ENCODE data around the gene CALCOCO1. TPM values are rescaled to one million over a fixed set of nuclear protein-coding genes. Genes with fewer than 3 reads are reported as not detected.

The CALCOCO1 gene
- polyA plus RNA-seq, 3 donors = 60.1 to 238 (median 69.6) TPM

DNA sequence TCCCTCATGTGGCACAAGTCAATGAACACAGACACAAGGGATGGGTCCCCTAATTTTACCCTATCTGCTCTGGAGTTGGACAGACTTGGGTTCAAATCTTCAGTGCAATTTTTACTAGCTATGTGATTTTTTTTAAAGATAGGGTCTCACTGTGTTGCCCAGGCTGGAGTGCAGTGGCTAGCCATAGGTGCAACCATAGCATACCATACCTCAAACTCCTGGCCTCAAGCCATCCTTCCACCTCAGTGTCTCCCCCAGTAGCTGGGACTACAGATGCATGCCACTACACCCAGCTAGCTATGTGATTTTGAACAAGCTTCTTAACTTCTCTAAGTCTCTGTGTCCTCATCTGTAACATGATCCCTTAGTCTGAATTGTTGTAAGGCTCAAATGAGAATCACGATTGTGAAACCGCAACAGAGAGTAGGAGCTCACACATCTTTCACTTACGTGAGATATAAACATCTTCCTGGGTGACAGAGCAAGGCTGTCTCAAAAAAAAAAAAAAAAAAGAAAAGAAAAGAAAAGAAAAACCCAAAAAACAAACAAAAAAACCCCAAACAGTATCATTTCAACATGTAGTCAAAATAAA, 4.7 kb downstream of the CALCOCO1 start:
- DNase-seq = no peak
- Mint-ChIP-seq H3K4me3 (no peak overlapping the region), H3K36me3 (peaks cover 66 to 75% of the 10 kb centered on the region in 2 donors), H3K27me3 (ENCODE audit: low read depth in 3 of 3) (peaks cover 0 to 6% (median 0%) of the 10 kb centered on the region in 3 donors), H3K27ac (no peak overlapping the region), H3K4me1 (peaks cover 13% of the 10 kb centered on the region), H3K9me3 (no peaks in the 10 kb centered on the region)
- H3K4me3 ChIP-seq (replicated peaks in 1 of 3; ENCODE audit: low read depth in 2 of 3, low read length in 3 of 3) = no peak overlapping the region
- H2AFZ ChIP-seq (ENCODE audit: insufficient read depth, low read depth, low read length, poor library complexity, severe bottlenecking) = no peak overlapping the region
- H4K20me1 ChIP-seq (ENCODE audit: insufficient read depth, low read length) = peaks cover 17% of the 10 kb centered on the region
- no peak overlapping the region for H3K27ac ChIP-seq (ENCODE audit: low read depth in 1 of 2, low read length in 2 of 2)
- no peak overlapping the region for H3K4me2 ChIP-seq (replicated peaks; ENCODE audit: extremely low read depth, low read length, poor library complexity, severe bottlenecking)
- intact Hi-C loops (cut with micrococcal nuclease) = no loop called here
- H3K4me1 ChIP-seq (ENCODE audit: control insufficient read depth in 1 of 2, insufficient read depth in 2 of 2, low read length in 2 of 2) = peaks cover 11 to 15% of the 10 kb centered on the region in 2 donors
- no CpG with 5 or more reads among the region's 3 CpGs for WGBS (ENCODE audit: insufficient coverage)
- H3K36me3 ChIP-seq (replicated peaks in 1 of 2; ENCODE audit: control insufficient read depth in 1 of 2, insufficient read depth in 2 of 2, low read length in 2 of 2) = peaks cover 62 to 76% of the 10 kb centered on the region in 2 donors
- H3K79me2 ChIP-seq (ENCODE audit: insufficient read depth, low read length) = no peaks in the 10 kb centered on the region
- H3K9ac ChIP-seq (ENCODE audit: insufficient read depth, low read length, poor library complexity, severe bottlenecking) = no peak overlapping the region
- TF ChIP-seq, protein P1, sequence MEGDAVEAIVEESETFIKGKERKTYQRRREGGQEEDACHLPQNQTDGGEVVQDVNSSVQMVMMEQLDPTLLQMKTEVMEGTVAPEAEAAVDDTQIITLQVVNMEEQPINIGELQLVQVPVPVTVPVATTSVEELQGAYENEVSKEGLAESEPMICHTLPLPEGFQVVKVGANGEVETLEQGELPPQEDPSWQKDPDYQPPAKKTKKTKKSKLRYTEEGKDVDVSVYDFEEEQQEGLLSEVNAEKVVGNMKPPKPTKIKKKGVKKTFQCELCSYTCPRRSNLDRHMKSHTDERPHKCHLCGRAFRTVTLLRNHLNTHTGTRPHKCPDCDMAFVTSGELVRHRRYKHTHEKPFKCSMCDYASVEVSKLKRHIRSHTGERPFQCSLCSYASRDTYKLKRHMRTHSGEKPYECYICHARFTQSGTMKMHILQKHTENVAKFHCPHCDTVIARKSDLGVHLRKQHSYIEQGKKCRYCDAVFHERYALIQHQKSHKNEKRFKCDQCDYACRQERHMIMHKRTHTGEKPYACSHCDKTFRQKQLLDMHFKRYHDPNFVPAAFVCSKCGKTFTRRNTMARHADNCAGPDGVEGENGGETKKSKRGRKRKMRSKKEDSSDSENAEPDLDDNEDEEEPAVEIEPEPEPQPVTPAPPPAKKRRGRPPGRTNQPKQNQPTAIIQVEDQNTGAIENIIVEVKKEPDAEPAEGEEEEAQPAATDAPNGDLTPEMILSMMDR (IDR thresholded peaks at IDR 0.05) = no peak
- no peaks in the 10 kb centered on the region for H3K9me3 ChIP-seq (replicated peaks in 1 of 2; ENCODE audit: control insufficient read depth in 1 of 2, insufficient read depth in 1 of 2, low read length in 2 of 2)
- no peaks in the 10 kb centered on the region for H3K27me3 ChIP-seq (ENCODE audit: control insufficient read depth in 2 of 2, insufficient read depth in 2 of 2, low read length in 2 of 2)

DNA sequence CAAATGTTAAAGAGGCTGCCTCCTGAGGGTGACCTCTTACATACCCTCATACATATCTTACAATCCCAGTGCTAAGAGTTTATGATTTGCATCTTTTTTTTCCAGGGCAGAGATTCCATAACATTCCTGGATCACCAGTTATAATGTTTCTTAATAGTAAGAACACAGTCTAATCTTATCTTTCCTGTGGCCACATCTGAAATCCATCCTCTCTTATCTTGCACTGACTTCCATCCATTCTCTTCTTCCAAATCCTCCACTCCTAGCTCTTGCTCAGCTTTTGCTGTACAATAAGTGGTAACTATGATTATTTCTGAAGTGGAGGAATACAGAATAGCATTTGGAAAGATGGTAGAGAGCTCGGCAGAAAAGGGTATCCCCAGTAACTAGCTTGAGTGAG, 6.3 kb downstream of the CALCOCO1 start:
- no peaks in the 10 kb centered on the region for H3K9me3 ChIP-seq (replicated peaks in 1 of 2; ENCODE audit: control insufficient read depth in 1 of 2, insufficient read depth in 1 of 2, low read length in 2 of 2)
- H3K4me2 ChIP-seq (replicated peaks; ENCODE audit: extremely low read depth, low read length, poor library complexity, severe bottlenecking) = no peak overlapping the region
- H3K79me2 ChIP-seq (ENCODE audit: insufficient read depth, low read length) = no peaks in the 10 kb centered on the region
- H3K27ac ChIP-seq (ENCODE audit: low read depth in 1 of 2, low read length in 2 of 2) = no peak overlapping the region
- intact Hi-C loops (cut with micrococcal nuclease) = no loop called here
- H3K9ac ChIP-seq (ENCODE audit: insufficient read depth, low read length, poor library complexity, severe bottlenecking) = no peak overlapping the region
- H3K4me1 Mint-ChIP-seq = peaks cover 2% of the 10 kb centered on the region
- TF ChIP-seq, protein P1 (IDR thresholded peaks at IDR 0.05) = no peak
- H3K9me3 Mint-ChIP-seq = no peaks in the 10 kb centered on the region
- H3K4me1 ChIP-seq (ENCODE audit: control insufficient read depth in 1 of 2, insufficient read depth in 2 of 2, low read length in 2 of 2) = peaks cover 0 to 2% of the 10 kb centered on the region in 2 donors
- H3K4me3 Mint-ChIP-seq = no peak overlapping the region
- peaks cover 80 to 90% of the 10 kb centered on the region in 2 donors for H3K36me3 Mint-ChIP-seq
- H3K4me3 ChIP-seq (replicated peaks in 1 of 3; ENCODE audit: low read depth in 2 of 3, low read length in 3 of 3) = no peak overlapping the region
- WGBS (ENCODE audit: insufficient coverage) = no CpG with 5 or more reads among the region's 1 CpG
- no peak overlapping the region for H2AFZ ChIP-seq (ENCODE audit: insufficient read depth, low read depth, low read length, poor library complexity, severe bottlenecking)
- H3K36me3 ChIP-seq (replicated peaks in 1 of 2; ENCODE audit: control insufficient read depth in 1 of 2, insufficient read depth in 2 of 2, low read length in 2 of 2) = peaks cover 68 to 92% of the 10 kb centered on the region in 2 donors
- H3K27me3 ChIP-seq (ENCODE audit: control insufficient read depth in 2 of 2, insufficient read depth in 2 of 2, low read length in 2 of 2) = no peaks in the 10 kb centered on the region
- H4K20me1 ChIP-seq (ENCODE audit: insufficient read depth, low read length) = peaks cover 13% of the 10 kb centered on the region
- H3K27me3 Mint-ChIP-seq (ENCODE audit: low read depth in 3 of 3) = peaks cover 0 to 6% (median 1%) of the 10 kb centered on the region in 3 donors
- no peak for DNase-seq
- H3K27ac Mint-ChIP-seq = no peak overlapping the region
